IMR-90 (cell line): ENCODE data around the gene PSMD8. TPM values are rescaled to one million over a fixed set of nuclear protein-coding genes. Genes with fewer than 3 reads are reported as not detected.

Source experiments
- ATAC-seq: fragments of 200-7000 bp; cut with Tn5 transposase; 2 replicates; pipeline ENCODE4 v1.9.1; 2020; ENCODE audit warnings: low read depth, mild to moderate bottlenecking, moderate library complexity
- BruUV-seq: library from RNA; stranded (reverse); fragments of 400-500 nt; replicated peaks from 2 replicates; lab custom pipeline; 2021; lab: Mats Ljungman, UMichigan
- CTCF ChIA-PET: fragments of 300-600 bp; formaldehyde crosslinking; extraction: SDS; loops from one replicate; lab custom pipeline; 2021; ENCODE audit warnings: antibody characterized with exemption; lab: Yijun Ruan, JAX
- POLR2A ChIA-PET: fragments of 300-600 bp; sonication (Branson Sonifier 250); formaldehyde crosslinking; loops from one replicate; lab custom pipeline; 2022; ENCODE audit warnings: antibody characterized with exemption; ENCODE audit not compliant: unreplicated experiment; lab: Charles Lee
- DNase-seq: peaks from one replicate; pipeline ENCODE4 v3.0.0; 2013
- H2AFZ ChIP-seq: replicated peaks from 2 replicates; pipeline ENCODE3; 2013; ENCODE audit warnings: low read length, mild to moderate bottlenecking; ENCODE audit not compliant: poor library complexity
- H2AK5ac ChIP-seq: 2 replicates; pipeline ENCODE4 v1.6.1; 2013; ENCODE audit warnings: low read depth, low read length, inconsistent platforms
- H2AK9ac ChIP-seq: replicated peaks from 2 replicates; pipeline ENCODE3; 2013; ENCODE audit warnings: mild to moderate bottlenecking, low read depth, low read length, moderate library complexity; ENCODE audit not compliant: poor library complexity
- H2BK120ac ChIP-seq: 2 replicates; pipeline ENCODE4 v1.6.1; 2013; ENCODE audit warnings: low read depth, low read length, inconsistent platforms
- H2BK15ac ChIP-seq: 3 replicates; pipeline ENCODE4 v1.6.1; 2013; ENCODE audit warnings: low read depth, low read length, inconsistent platforms
- H2BK20ac ChIP-seq: 2 replicates; pipeline ENCODE4 v1.6.1; 2013; ENCODE audit warnings: low read depth, mild to moderate bottlenecking, inconsistent platforms, low read length, moderate library complexity
- H2BK5ac ChIP-seq: 2 replicates; pipeline ENCODE4 v1.6.1; 2013; ENCODE audit warnings: mild to moderate bottlenecking, low read depth, low read length, inconsistent platforms; ENCODE audit not compliant: poor library complexity, severe bottlenecking
- H3K14ac ChIP-seq: replicated peaks from 2 replicates; pipeline ENCODE4 v1.6.1; 2013; ENCODE audit warnings: low read depth, low read length, inconsistent platforms
- H3K18ac ChIP-seq: 2 replicates; pipeline ENCODE4 v1.6.1; 2013; ENCODE audit warnings: low read depth, low read length, control low read depth
- H3K23ac ChIP-seq: 2 replicates; pipeline ENCODE4 v1.6.1; 2013; ENCODE audit warnings: low read depth, low read length, inconsistent platforms
- H3K27ac ChIP-seq: 2 replicates; pipeline ENCODE4 v1.5.1; 2013; ENCODE audit warnings: mild to moderate bottlenecking, control low read depth, low read length; ENCODE audit not compliant: insufficient read depth
- H3K27me3 ChIP-seq: 2 replicates; pipeline ENCODE4 v1.6.1; 2013; ENCODE audit warnings: low read length; ENCODE audit not compliant: control insufficient read depth, insufficient read depth
- H3K36me3 ChIP-seq: 2 replicates; pipeline ENCODE4 v1.6.1; 2013; ENCODE audit warnings: low read length, mixed read lengths; ENCODE audit not compliant: control insufficient read depth, insufficient read depth
- H3K4ac ChIP-seq: 2 replicates; pipeline ENCODE4 v1.6.1; 2013; ENCODE audit warnings: low read depth, low read length, inconsistent platforms
- H3K4me1 ChIP-seq: 2 replicates; pipeline ENCODE4 v1.6.1; 2013; ENCODE audit warnings: low read length, mixed read lengths; ENCODE audit not compliant: control insufficient read depth, insufficient read depth
- H3K4me2 ChIP-seq: 2 replicates; pipeline ENCODE4 v1.6.1; 2013; ENCODE audit warnings: low read depth, mild to moderate bottlenecking, control low read depth, low read length, moderate library complexity
- H3K4me3 ChIP-seq: 2 replicates; pipeline ENCODE4 v1.5.1; 2013; ENCODE audit warnings: low read depth, mild to moderate bottlenecking, control low read depth, low read length, moderate library complexity; ENCODE audit not compliant: insufficient read depth
- H3K56ac ChIP-seq: 2 replicates; pipeline ENCODE4 v1.6.1; 2013; ENCODE audit warnings: low read length, inconsistent platforms; ENCODE audit not compliant: insufficient read depth; ENCODE audit errors: extremely low read depth
- H3K79me1 ChIP-seq, 2 experiments: 2 replicates each; pipeline ENCODE4 v1.6.1; 2013; ENCODE audit warnings: low read length in 2 of 2, inconsistent platforms in 1 of 2, low read depth in 1 of 2
- H3K9ac ChIP-seq: 2 replicates; pipeline ENCODE4 v1.6.1; 2013; ENCODE audit warnings: low read depth, low read length, control low read depth
- H3K9me1 ChIP-seq: 2 replicates; pipeline ENCODE4 v1.6.1; 2013; ENCODE audit warnings: low read length, inconsistent platforms; ENCODE audit not compliant: insufficient read depth
- H3K9me3 ChIP-seq: 2 replicates; pipeline ENCODE4 v1.6.1; 2013; ENCODE audit warnings: low read length; ENCODE audit not compliant: control insufficient read depth, insufficient read depth
- H4K20me1 ChIP-seq: 2 replicates; pipeline ENCODE4 v1.6.1; 2013; ENCODE audit warnings: low read length, inconsistent platforms; ENCODE audit not compliant: insufficient read depth
- H4K5ac ChIP-seq: 2 replicates; pipeline ENCODE4 v1.6.1; 2013; ENCODE audit warnings: mild to moderate bottlenecking, low read depth, low read length, control low read depth
- H4K8ac ChIP-seq, 2 experiments: 2 replicates each; pipeline ENCODE4 v1.6.1; 2013; ENCODE audit warnings: low read depth in 2 of 2, low read length in 2 of 2, control low read depth in 1 of 2, inconsistent platforms in 1 of 2
- H4K91ac ChIP-seq: 2 replicates; pipeline ENCODE4 v1.6.1; 2013; ENCODE audit warnings: low read depth, low read length, inconsistent platforms; ENCODE audit not compliant: insufficient read depth
- BHLHE40 ChIP-seq: fragments of 150-350 bp; IDR thresholded peaks from 2 replicates; pipeline ENCODE4 v1.6.1; 2016; ENCODE audit warnings: mild to moderate bottlenecking, low read depth, low read length
- CEBPB ChIP-seq: IDR thresholded peaks from 2 replicates; pipeline ENCODE4 v1.6.1; 2012; ENCODE audit warnings: low read depth, low read length, improper control_type of control experiment
- CTCF ChIP-seq: conservative IDR thresholded peaks from 2 replicates; pipeline ENCODE4 v1.5.1; 2012; ENCODE audit warnings: mild to moderate bottlenecking, low read depth, low read length, improper control_type of control experiment
- ELK1 ChIP-seq: fragments of 150-350 bp; IDR thresholded peaks from 2 replicates; pipeline ENCODE4 v1.6.1; 2016; ENCODE audit warnings: low read depth, mild to moderate bottlenecking, low read length, moderate library complexity, borderline replicate concordance
- FOS ChIP-seq: fragments of 150-350 bp; IDR thresholded peaks from 2 replicates; pipeline ENCODE4 v1.6.1; 2016; ENCODE audit warnings: low read depth, low read length
- MXI1 ChIP-seq: IDR thresholded peaks from 2 replicates; pipeline ENCODE4 v1.6.1; 2012; ENCODE audit warnings: low read depth, mild to moderate bottlenecking, low read length, moderate library complexity, borderline replicate concordance
- NFE2L2 ChIP-seq: fragments of 150-350 bp; IDR thresholded peaks from 2 replicates; pipeline ENCODE4 v1.6.1; 2016; ENCODE audit warnings: low read depth, mild to moderate bottlenecking, low read length
- POLR2A ChIP-seq: IDR thresholded peaks from 2 replicates; pipeline ENCODE4 v1.6.1; 2012; ENCODE audit warnings: mild to moderate bottlenecking, low read depth, low read length
- RCOR1 ChIP-seq: IDR thresholded peaks from 2 replicates; pipeline ENCODE4 v1.6.1; 2012; ENCODE audit warnings: mild to moderate bottlenecking, low read length, improper control_type of control experiment; ENCODE audit not compliant: insufficient replicate concordance
- RFX5 ChIP-seq: IDR thresholded peaks from 2 replicates; pipeline ENCODE4 v1.8.0; 2012; ENCODE audit warnings: low read depth, mild to moderate bottlenecking, low read length, moderate library complexity
- SMC3 ChIP-seq: fragments of 150-350 bp; IDR thresholded peaks from 2 replicates; pipeline ENCODE4 v1.6.1; 2016; ENCODE audit warnings: low read depth, mild to moderate bottlenecking, antibody characterized with exemption, low read length, moderate library complexity
- WGBS, 2 experiments: methylation state at CpG; one replicate each; pipeline versions ENCODE4 v1.1.5 to v1.1.7; 2013; ENCODE audit warnings: missing lambda C conversion rate in 2 of 2; ENCODE audit not compliant: insufficient read length in 1 of 2; ENCODE audit errors: extremely low coverage in 2 of 2; 5-methylcytosine and 5-hydroxymethylcytosine counted together
- dilution Hi-C: fragments of 300-500 bp; cut with HindIII; formaldehyde crosslinking; loops from one replicate; pipeline ENCODE4 v1.14.3; 2018; ENCODE audit warnings: low sequenced_read_pairs; ENCODE audit not compliant: unreplicated experiment
- in situ Hi-C: fragments of 300-500 bp; cut with MboI; formaldehyde crosslinking; loops from 3 replicates; pipeline ENCODE4 v1.14.3; 2019; ENCODE audit warnings: low sequenced_read_pairs, inconsistent platforms, mixed read lengths
- intact Hi-C: fragments of 100-400 bp; cut with micrococcal nuclease; formaldehyde crosslinking; loops from 2 replicates; pipeline ENCODE4 v1.10.0; 2022
- polyA plus RNA-seq, 3 experiments: library from polyadenylated mRNA; depleted of rRNA; stranded (reverse); fragments of >200 nt; gene quantifications; 2 replicates each; pipeline ENCODE4 v1.2.3, GENCODE V29; 2012; ENCODE audit warnings: low replicate concordance in 1 of 3
- total RNA-seq: library from RNA; depleted of rRNA; stranded (reverse); fragments of >200 nt; gene quantifications from 2 replicates; pipeline ENCODE4 v1.2.3, GENCODE V29; 2012

PSMD8 gene
- total and polyA plus RNA-seq, 2 of the 4 experiments (the other 2 are of a cell fraction) = 475 to 644 TPM

GRCh38 chr19:38374332-38375097 is at the start of gene PSMD8 (continued):
- TF ChIP-seq CTCF (peak; percentile 41), BHLHE40 (peak; percentile 11; the same call in 1 of the 2 replicates), SMC3 (no peak)

GRCh38 chr19:38326591-38326990 is 47.8 kb upstream of the PSMD8 start:
- BruUV-seq = no TSS peak
- DNase-seq = no peak
- no peak overlapping the region for H3K27ac ChIP-seq
- ChIA-PET CTCF (no interaction called here), POLR2A (interaction anchor here (0.7 kb wide), 1 partner anchor 76 kb away, joined by 3 read pairs; no protein-coding TSS in a partner anchor)
- H3K27me3 ChIP-seq = no peaks in the 10 kb centered on the region
- H3K9me1 ChIP-seq = no peaks in the 10 kb centered on the region
- H3K56ac ChIP-seq = no peak overlapping the region
- no peak overlapping the region for H4K8ac ChIP-seq
- H4K20me1 ChIP-seq = no peaks in the 10 kb centered on the region
- dilution Hi-C loops (no loop called here), intact Hi-C loops (no loop called here), in situ Hi-C loops (no loop called here)
- H2AK9ac ChIP-seq = no peak overlapping the region
- H2BK5ac ChIP-seq = no peak overlapping the region
- H3K23ac ChIP-seq = no peak overlapping the region
- no peak overlapping the region for H3K9ac ChIP-seq
- H2BK20ac ChIP-seq = no peak overlapping the region
- H3K4me2 ChIP-seq = no peak overlapping the region
- no peak overlapping the region for H3K14ac ChIP-seq
- H3K4me1 ChIP-seq = peaks cover under 1% of the 10 kb centered on the region; the same call in 1 of the 2 replicates
- H2BK15ac ChIP-seq = no peak overlapping the region
- no peaks in the 10 kb centered on the region for H3K9me3 ChIP-seq
- H2AK5ac ChIP-seq = no peak overlapping the region
- H4K91ac ChIP-seq = no peak overlapping the region
- peaks cover 19% of the 10 kb centered on the region for H3K36me3 ChIP-seq
- H3K18ac ChIP-seq = no peak overlapping the region
- H4K5ac ChIP-seq = no peak overlapping the region
- no peak for ATAC-seq
- no peak overlapping the region for H3K4me3 ChIP-seq
- H3K4ac ChIP-seq = no peak overlapping the region
- H2AFZ ChIP-seq = no peak overlapping the region
- no peaks in the 10 kb centered on the region for H3K79me1 ChIP-seq
- H2BK120ac ChIP-seq = no peak overlapping the region
- WGBS, 2 experiments = 89% methylated on average over 11 of the region's 22 CpGs; no CpG with 5 or more reads in 1 of the 2 experiments
- TF ChIP-seq FOS (no peak), ELK1 (no peak), RCOR1 (no peak), CTCF (no peak), POLR2A (no peak), NFE2L2 (no peak), MXI1 (no peak), CEBPB (no peak), RFX5 (no peak), SMC3 (no peak)
